Parathyroid adenoma (tissue), 2 donors: ENCODE results near the gene MUC6.

Experiments
- H2AFZ ChIP-seq: fragments of 300-600 bp; sonication (generic); one replicate; pipeline ENCODE4 v1.7.0; 2017; ENCODE audit warnings: antibody characterized with exemption, mild to moderate bottlenecking
- H3K27ac ChIP-seq: fragments of 300-600 bp; sonication (generic); one replicate; pipeline ENCODE4 v1.7.0; 2017
- H3K27me3 ChIP-seq: fragments of 300-600 bp; sonication (generic); one replicate; pipeline ENCODE4 v1.7.0; 2017; ENCODE audit warnings: low read length; ENCODE audit not compliant: control insufficient read depth, insufficient read depth
- H3K36me3 ChIP-seq: fragments of 300-600 bp; sonication (generic); one replicate; pipeline ENCODE4 v1.7.0; 2017; ENCODE audit warnings: low read length; ENCODE audit not compliant: control insufficient read depth, insufficient read depth
- H3K4me1 ChIP-seq: fragments of 300-600 bp; sonication (generic); one replicate; pipeline ENCODE4 v1.7.0; 2017; ENCODE audit warnings: control low read depth
- H3K4me2 ChIP-seq: fragments of 300-600 bp; sonication (generic); one replicate; pipeline ENCODE4 v1.7.0; 2017; ENCODE audit warnings: low read length
- H3K4me3 ChIP-seq: fragments of 300-600 bp; sonication (generic); one replicate; pipeline ENCODE4 v1.7.0; 2017; ENCODE audit warnings: low read depth, low read length
- H3K79me2 ChIP-seq: fragments of 300-600 bp; sonication (generic); one replicate; pipeline ENCODE4 v1.7.0; 2017; ENCODE audit warnings: control low read depth
- H3K9ac ChIP-seq: fragments of 300-600 bp; sonication (generic); one replicate; pipeline ENCODE4 v1.7.0; 2017; ENCODE audit warnings: mild to moderate bottlenecking
- H3K9me3 ChIP-seq: fragments of 300-600 bp; sonication (generic); one replicate; pipeline ENCODE4 v1.7.0; 2017; ENCODE audit warnings: low read length; ENCODE audit not compliant: control insufficient read depth
- TF ChIP-seq, protein P1 (sequence below): fragments of 300-600 bp; sonication (generic); IDR thresholded peaks from one replicate; pipeline ENCODE4 v1.7.0; 2017; ENCODE audit warnings: antibody characterized with exemption, mild to moderate bottlenecking
- donor health status: primary hyperparathyroidism.

Gene MUC6

DNA sequence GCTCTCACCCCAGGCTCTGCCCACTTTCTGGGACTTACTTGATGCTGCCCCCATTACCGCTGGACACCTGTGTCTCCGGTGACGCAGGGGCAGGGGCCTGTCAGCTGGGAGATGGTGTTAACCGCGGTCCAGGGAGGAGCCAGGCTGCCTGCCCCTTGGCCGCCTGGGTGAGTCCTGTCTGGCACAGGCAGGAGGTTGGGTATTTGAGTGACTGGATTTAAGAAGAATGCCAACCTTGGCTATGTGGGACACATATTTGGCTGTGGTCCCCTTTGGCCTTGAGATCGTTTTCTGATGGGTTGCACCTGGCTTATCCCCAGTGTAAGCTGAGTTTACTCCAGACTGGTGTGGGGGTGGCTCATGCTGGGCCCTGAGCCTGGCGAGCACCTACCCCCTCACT, 2.5 kb downstream of the MUC6 start:
- H3K79me2 ChIP-seq, result no peaks in the 10 kb centered on the region
- H3K27me3 ChIP-seq, result no peaks in the 10 kb centered on the region
- H3K4me2 ChIP-seq, result no peak overlapping the region
- TF ChIP-seq, protein P1, sequence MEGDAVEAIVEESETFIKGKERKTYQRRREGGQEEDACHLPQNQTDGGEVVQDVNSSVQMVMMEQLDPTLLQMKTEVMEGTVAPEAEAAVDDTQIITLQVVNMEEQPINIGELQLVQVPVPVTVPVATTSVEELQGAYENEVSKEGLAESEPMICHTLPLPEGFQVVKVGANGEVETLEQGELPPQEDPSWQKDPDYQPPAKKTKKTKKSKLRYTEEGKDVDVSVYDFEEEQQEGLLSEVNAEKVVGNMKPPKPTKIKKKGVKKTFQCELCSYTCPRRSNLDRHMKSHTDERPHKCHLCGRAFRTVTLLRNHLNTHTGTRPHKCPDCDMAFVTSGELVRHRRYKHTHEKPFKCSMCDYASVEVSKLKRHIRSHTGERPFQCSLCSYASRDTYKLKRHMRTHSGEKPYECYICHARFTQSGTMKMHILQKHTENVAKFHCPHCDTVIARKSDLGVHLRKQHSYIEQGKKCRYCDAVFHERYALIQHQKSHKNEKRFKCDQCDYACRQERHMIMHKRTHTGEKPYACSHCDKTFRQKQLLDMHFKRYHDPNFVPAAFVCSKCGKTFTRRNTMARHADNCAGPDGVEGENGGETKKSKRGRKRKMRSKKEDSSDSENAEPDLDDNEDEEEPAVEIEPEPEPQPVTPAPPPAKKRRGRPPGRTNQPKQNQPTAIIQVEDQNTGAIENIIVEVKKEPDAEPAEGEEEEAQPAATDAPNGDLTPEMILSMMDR, result no peak
- no peak overlapping the region for H3K4me3 ChIP-seq
- H2AFZ ChIP-seq, result no peak overlapping the region
- no peak overlapping the region for H3K27ac ChIP-seq
- no peaks in the 10 kb centered on the region for H3K9me3 ChIP-seq
- H3K4me1 ChIP-seq, result no peaks in the 10 kb centered on the region
- H3K9ac ChIP-seq, result no peak overlapping the region
- H3K36me3 ChIP-seq, result no peaks in the 10 kb centered on the region

DNA sequence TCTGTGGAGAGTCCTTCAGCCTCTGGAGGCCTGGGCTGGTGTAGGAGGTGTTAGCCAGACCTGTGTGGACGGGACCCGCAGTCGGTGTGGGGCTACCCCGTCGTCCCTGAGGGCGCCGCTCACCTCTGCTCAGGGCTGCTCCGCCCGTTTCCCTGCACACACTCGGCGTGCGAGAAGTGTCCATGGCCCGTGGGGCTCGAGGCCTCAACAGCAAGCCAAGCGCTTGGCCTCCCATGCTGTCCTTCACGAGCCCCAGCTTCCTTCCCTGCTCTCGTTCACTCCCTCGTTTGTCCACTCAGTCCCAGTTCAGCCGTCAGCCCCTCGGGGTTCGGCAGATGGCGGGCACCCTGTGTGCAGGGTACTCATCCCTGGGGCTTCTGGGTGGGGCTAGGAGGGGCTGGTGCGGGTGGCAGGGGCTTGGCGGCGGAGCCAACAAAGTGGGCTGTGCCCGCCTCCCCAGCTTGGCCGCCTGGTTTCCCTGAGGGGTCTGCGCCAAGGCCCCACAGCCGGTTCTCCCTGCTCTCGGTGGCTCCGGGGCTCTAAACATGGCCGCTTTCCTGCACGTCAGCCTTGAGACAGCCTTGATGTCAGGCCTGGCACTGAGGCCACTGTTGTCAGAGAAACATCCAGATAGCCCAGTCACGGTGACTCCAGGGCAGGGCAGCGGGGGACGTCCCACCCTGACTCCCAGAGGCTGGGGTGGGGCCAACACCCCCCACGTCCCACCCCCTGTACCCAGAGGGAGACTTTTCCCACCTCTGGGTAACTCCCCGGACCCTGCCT, 3.3 kb downstream of the MUC6 start:
- Histone ChIP-seq H3K9me3 (no peaks in the 10 kb centered on the region), H3K4me2 (no peak overlapping the region), H3K27ac (no peak overlapping the region), H3K9ac (no peak overlapping the region), H3K4me3 (no peak overlapping the region), H3K4me1 (no peaks in the 10 kb centered on the region), H2AFZ (no peak overlapping the region), H3K27me3 (no peaks in the 10 kb centered on the region), H3K36me3 (no peaks in the 10 kb centered on the region), H3K79me2 (no peaks in the 10 kb centered on the region)
- TF ChIP-seq, protein P1, result no peak

DNA sequence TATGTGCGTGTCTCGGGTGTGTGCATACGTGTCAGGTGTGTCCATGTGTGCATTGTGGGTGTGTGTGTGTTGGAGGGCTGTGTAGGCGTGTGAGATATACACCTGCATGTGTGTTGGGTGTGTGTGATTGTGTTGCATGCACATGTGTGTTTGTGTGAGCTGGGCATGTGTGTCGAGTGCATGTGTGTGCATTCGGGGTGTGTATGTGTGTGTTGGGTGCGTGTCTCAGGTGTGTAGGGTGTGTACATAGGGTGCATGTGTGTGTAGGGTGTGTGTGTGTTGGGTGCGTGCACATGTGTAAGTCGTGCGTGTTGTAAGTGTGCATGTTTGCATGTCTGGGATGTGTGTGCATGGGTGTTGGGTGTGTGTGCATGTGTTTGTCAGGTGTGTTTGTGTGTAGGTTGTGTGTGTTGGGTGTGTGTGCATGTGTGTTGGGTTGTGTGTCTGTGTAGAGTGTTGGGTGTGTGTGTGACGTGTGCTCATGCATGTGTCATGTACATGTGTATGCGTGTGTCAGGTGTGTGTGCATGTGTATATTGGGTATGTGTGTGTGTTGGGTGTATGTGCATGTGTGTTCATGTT, 4.1 kb downstream of the MUC6 start:
- Histone ChIP-seq H3K9me3 (no peaks in the 10 kb centered on the region), H3K27me3 (no peaks in the 10 kb centered on the region), H3K9ac (no peak overlapping the region), H2AFZ (no peak overlapping the region), H3K36me3 (no peaks in the 10 kb centered on the region), H3K4me3 (no peak overlapping the region), H3K79me2 (no peaks in the 10 kb centered on the region), H3K4me1 (no peaks in the 10 kb centered on the region), H3K4me2 (no peak overlapping the region), H3K27ac (no peak overlapping the region)
- TF ChIP-seq, protein P1, result no peak

DNA sequence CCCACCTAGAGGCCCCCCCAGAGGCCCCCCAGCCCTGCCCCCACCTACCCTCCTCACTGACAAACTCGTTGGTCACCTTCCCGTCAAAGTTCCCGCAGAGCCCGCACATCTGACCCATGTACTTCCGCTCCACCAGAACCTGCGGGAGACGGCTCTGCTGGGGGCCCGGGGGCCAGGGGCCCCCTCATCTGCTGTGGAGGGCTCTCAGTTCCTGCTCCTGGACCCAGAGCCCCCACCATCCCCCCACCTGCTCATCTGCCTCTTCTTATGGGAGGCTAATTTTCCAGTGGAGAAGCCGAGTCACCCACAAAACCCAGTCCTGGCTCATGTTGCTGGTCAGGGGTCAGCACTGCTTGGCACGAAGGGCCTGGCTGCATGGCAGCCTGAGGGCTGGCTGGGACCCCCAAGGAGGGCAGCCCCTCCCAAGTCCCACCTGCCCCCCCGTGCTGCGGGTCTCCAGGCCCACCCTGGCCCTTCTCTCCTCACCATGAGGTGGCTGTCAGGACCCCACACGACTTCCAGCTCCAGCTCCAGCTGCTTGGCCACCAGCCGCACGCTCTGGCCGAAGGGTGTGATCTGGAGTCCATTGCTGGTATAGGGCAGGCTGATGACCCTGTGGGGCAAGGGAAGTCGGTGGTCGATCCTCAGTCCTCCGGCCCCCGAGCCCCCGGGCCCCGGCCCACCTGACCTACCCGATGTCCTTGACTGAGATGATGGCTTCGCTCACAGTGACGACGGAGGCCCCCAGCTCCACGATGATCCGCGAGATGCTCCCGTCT, 5.2 kb downstream of the MUC6 start:
- no peaks in the 10 kb centered on the region for H3K27me3 ChIP-seq
- no peak overlapping the region for H3K4me3 ChIP-seq
- H2AFZ ChIP-seq, result no peak overlapping the region
- TF ChIP-seq, protein P1, result no peak
- no peak overlapping the region for H3K9ac ChIP-seq
- H3K79me2 ChIP-seq, result no peaks in the 10 kb centered on the region
- H3K27ac ChIP-seq, result no peak overlapping the region
- no peaks in the 10 kb centered on the region for H3K4me1 ChIP-seq
- no peaks in the 10 kb centered on the region for H3K36me3 ChIP-seq
- H3K4me2 ChIP-seq, result no peak overlapping the region
- H3K9me3 ChIP-seq, result no peaks in the 10 kb centered on the region
